Measurements from ENCODE around the gene MTMR3. TPM values are rescaled to one million over a fixed set of nuclear protein-coding genes. Genes with fewer than 3 reads are reported as not detected.
A peak's percentile ranks its signal among the peaks of the same experiment; 100 is the strongest.

The MTMR3 gene
- total RNA-seq, 2 donors from 2014 or later: 29.8 to 34.8 TPM

- DNase-seq: no peak
- ATAC-seq: no peak
- intact Hi-C loops (cut with DNase I): no loop called here
Measured at GRCh38 chr22:29904020-29904419, 21.0 kb downstream of the MTMR3 start.

- intact Hi-C loops (cut with DNase I): no loop called here
- ATAC-seq: peak; percentile 70 to 88
Measured at GRCh38 chr22:29907753-29908515, 25.0 kb downstream of the MTMR3 start.

DNA sequence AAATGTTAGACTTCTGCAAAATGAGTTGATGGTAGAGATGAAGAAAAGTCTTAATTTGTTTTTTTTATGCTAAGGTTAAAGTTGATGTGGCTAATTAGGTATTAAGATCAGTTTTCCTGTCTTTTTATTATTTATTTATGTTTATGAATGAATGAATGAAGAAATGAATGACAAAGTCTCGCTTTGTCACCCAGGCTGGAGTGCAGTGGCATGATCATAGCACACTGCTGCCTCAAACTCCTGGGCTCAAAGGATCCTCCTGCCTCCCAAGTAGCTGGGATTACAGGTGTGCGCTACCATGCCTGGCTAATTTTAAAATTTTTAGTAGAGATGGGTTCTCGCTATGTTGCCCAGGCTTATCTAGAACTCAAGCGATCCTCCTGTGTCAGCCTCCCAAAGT is 29.2 kb downstream of the MTMR3 start:
- ATAC-seq (no peak), DNase-seq (no peak)
- intact Hi-C loops (cut with DNase I): no loop called here

More at GRCh38 chr22:29907753-29908515, 25.0 kb downstream of the MTMR3 start:
- DNase-seq: peak; percentile 87

- DNase-seq: no peak
- intact Hi-C loops (cut with DNase I): no loop called here
- peak; percentile 68 to 70 for ATAC-seq
Measured at GRCh38 chr22:29912605-29913398, 29.8 kb downstream of the MTMR3 start.

DNA sequence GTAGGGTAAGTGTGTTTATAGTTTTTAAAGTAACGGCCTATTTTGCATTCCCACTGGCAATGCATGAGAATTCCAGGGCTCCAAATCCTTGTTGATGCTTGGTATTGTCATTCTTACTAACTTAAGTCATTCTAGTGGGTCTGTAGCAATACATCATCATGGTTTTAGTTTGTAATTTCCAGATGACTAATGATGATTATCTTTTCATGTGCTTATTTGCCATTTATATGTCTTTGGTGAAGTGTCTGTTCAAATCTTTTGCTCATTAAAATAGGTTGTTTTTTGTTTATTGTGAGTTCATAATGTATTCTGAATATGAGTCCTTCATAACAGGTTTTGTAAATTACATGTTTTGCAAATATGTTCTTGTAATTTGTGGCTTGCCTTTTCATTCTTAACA is 31.2 kb downstream of the MTMR3 start:
- intact Hi-C loops (cut with DNase I): no loop called here

DNA sequence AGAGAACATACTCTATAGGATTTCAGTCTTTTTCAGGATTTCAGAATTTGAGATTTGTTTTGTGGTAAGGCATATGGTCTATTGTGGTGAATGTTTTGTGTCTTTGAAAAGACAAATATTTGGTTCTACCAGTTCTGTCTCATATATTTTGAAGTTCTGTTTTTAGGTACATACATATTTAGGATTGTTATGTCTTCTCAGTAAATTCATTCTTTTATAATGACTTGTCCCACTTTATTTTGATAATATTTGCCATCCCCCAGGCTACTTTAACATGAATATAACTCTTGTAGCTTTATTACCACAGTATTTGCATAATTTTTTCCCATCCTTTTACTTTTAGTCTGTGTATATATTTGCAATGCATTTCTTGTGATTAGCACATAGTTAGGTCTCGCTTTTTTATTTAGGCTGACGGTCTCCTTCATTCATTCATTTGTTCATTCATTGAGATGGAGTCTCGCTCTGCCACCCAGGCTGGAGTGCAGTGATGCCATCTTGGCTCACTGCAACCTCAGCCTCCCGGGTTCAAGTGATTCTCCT is 32.1 kb downstream of the MTMR3 start:
- intact Hi-C loops (cut with DNase I): no loop called here
- ATAC-seq (no peak), DNase-seq (no peak)

More for the DNA sequence above, 31.2 kb downstream of the MTMR3 start:
- ATAC-seq (peak in 1 of 2 donors; percentile 45), DNase-seq (no peak)

DNA sequence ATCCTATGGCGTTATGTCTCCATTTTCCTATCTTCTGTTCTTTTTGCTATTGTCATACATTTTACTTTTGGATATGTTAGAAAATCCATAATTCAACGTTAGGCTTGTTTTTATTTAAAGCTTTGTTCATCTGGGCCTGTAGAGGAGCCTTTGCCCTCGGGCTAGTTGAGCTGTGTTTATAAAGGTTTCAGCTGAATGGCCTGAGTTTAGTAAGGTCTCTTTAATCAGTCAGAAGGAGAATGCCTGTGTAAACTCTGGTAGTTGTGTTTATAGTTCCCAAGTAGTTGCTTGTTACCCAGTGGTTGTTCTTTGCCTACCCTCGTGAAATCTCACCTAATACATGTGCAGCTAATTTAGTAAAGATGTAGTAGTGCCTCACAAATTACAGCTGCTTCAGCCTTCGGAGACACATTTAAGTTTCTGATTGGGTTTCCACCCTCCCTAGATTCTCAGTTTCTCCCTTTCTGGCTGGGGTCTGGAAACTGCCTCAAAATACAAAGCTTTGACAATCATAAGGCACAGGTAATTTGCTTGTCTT is 33.1 kb downstream of the MTMR3 start:
- no peak for ATAC-seq
- intact Hi-C loops (cut with DNase I): no loop called here
- DNase-seq: no peak

- peak; percentile 48 to 71 for ATAC-seq
- intact Hi-C loops (cut with DNase I): no loop called here
- peak; percentile 51 for DNase-seq
Measured at GRCh38 chr22:29917052-29917902, 34.3 kb downstream of the MTMR3 start.

GRCh38 chr22:29925402-29925801 is 42.4 kb downstream of the MTMR3 start:
- no peak for ATAC-seq
- DNase-seq: no peak
- intact Hi-C loops (cut with DNase I): no loop called here

DNA sequence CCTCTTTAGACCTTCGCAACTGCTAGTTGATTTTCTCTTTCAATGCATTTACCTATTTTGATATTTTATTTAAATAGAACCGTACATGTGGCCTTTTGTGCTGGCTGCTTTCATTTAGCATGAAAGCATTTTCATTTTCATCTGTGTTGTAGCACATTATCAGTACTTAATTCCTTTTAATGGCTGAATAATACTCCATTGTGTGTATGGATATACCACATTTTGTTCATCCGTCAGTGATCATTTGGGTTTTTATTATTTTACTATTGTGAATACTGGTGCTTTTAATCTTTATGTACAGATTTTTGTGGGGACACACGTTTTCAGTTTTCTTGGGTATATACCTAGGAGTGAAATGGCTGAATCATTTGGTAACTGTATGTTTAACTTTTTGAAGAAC is 43.1 kb downstream of the MTMR3 start:
- ATAC-seq (no peak), DNase-seq (no peak)
- intact Hi-C loops (cut with DNase I): no loop called here

DNA sequence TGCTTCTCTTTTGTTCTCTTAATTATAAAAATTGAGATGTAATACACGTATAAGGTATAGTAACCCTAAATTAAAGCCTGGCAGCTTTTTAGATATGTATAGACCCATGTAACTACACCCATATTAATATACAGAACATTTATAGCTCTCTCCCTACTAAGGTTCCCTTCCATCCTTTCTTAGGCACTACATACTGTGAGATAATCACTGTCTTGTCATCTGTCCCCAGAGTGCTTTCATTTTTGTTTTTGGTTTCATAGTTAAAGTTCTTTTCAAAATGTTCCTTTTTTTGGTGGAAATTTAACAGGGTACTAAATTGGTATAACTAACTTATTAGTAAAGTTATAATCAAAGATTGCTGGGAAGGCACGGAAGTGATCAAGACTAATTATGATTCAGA is 49.2 kb downstream of the MTMR3 start:
- intact Hi-C loops (cut with DNase I): no loop called here
- ATAC-seq: no peak
- no peak for DNase-seq

GRCh38 chr22:29933619-29934018 is 50.6 kb downstream of the MTMR3 start:
- DNase-seq: no peak
- ATAC-seq: no peak
- intact Hi-C loops (cut with DNase I): no loop called here

DNA sequence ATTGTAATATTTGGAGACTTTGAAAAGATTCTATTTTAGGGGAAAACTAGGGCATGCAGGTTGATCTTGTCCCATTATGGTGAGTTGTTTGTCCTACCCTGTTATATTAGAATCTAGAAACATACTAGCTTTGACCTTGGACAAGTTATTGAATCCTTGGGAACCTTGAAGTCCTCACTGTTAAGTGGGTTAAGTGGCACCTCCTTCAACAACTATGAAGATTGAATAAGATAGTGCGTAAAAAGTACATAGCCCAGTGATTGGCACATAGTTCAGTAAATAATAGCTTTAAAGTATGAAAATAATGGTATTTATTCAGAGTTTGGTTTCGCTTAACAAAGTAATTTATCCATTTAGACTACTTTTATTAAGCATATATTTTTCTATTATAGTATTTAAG is 51.6 kb downstream of the MTMR3 start:
- intact Hi-C loops (cut with DNase I): no loop called here
- ATAC-seq (no peak), DNase-seq (no peak)

GRCh38 chr22:29936186-29936585 is 53.2 kb downstream of the MTMR3 start:
- no peak for DNase-seq
- no peak for ATAC-seq
- intact Hi-C loops (cut with DNase I): no loop called here

GRCh38 chr22:29937940-29938693 is 55.1 kb downstream of the MTMR3 start:
- ATAC-seq (no peak), DNase-seq (no peak)
- intact Hi-C loops (cut with DNase I): no loop called here

DNA sequence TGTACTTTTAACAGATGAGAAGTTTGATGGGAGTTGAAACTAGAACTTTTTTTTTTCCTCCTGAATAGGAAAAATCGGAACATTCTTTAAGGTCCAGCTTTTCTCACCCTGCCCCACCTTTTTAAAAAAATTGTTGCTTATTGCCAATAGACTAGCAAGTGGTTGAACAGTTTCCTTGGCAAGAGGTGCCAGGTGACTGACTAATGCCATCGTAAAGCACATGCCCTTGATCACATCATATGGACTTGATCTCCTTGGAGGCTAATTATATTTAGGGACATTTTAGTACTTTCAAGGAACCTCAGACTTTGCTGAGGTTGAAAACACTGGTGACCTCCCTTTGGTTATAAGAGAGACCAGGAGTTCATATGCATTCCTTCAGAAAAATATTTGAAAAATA is 57.6 kb downstream of the MTMR3 start:
- intact Hi-C loops (cut with DNase I): no loop called here
- no peak for ATAC-seq

GRCh38 chr22:29944339-29944738 is 61.4 kb downstream of the MTMR3 start:
- DNase-seq: no peak
- intact Hi-C loops (cut with DNase I): no loop called here
- no peak for ATAC-seq

More for the DNA sequence above, 57.6 kb downstream of the MTMR3 start:
- no peak for DNase-seq

DNA sequence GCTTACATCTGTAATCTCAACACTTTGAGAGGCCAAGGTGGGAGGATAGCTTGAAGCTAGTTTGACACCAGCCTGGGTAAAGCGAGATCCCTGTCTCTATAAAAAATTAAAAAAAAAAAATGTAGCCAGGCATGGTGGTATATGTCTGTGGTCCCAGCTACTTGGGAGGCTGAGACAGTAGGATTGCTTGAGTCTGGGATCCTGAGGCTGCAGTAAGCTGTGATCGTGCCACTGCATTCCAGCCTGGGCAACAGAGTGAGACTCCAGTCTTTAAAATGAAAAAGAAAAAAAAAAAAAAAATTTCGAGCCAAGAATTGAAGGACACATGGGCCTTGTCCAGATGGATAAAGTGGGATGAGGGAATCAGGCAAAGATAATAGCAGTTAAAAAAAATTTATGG is 62.5 kb downstream of the MTMR3 start:
- intact Hi-C loops (cut with DNase I): no loop called here
- ATAC-seq (no peak), DNase-seq (no peak)

Data from left cardiac atrium (tissue), 4 donors.